ENCODE results near the gene MCM9. TPM values are rescaled to one million over a fixed set of nuclear protein-coding genes. Genes with fewer than 3 reads are reported as not detected.

Gene MCM9
- total RNA-seq, 1 experiment from 2014 or later = 18.6 TPM

DNA sequence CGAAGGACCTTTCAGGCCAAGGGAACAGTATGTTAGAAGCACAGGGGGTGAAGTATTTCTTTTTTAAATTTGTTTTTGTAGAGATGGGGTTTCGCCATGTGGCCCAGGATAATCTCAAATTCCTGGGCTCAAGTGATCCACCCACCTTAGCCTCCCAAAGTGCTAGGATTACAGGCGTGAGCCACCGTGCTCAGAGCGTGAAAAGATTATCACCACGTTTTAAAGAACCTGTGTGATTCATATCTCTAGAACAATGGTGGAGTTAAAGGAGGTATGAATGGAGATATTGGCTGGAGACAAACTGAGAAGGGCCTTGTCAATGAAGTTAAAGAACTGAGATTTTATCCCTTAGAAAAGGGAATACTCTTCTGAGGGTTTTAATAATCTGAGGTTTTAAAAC, 31.3 kb downstream of the MCM9 start:
- H3K27me3 ChIP-seq (ENCODE audit: insufficient read depth, low read length) = no peaks in the 10 kb centered on the region
- Mint-ChIP-seq H3K9me3 (no peaks in the 10 kb centered on the region), H3K36me3 (ENCODE audit: insufficient read depth in 1 of 3, low read depth in 3 of 3) (peaks cover 34 to 81% (median 77%) of the 10 kb centered on the region in 3 experiments), H3K4me3 (no peak overlapping the region; a peak in 1 of 5 replicates), H3K27ac (peak overlapping the region in 2 of 3 experiments; percentile 18 to 84; a peak in 4 of 7 replicates), H3K27me3 (ENCODE audit: low read depth) (no peaks in the 10 kb centered on the region), H3K4me1 (peaks cover 13 to 23% of the 10 kb centered on the region in 2 experiments)
- H2BK120ac ChIP-seq (ENCODE audit: low read depth, low read length, poor library complexity, severe bottlenecking) = no peak overlapping the region
- H3K79me2 ChIP-seq (ENCODE audit: insufficient read depth, low read length) = peaks cover 21% of the 10 kb centered on the region; the same call in 1 of the 2 replicates
- TF ChIP-seq, protein P1, sequence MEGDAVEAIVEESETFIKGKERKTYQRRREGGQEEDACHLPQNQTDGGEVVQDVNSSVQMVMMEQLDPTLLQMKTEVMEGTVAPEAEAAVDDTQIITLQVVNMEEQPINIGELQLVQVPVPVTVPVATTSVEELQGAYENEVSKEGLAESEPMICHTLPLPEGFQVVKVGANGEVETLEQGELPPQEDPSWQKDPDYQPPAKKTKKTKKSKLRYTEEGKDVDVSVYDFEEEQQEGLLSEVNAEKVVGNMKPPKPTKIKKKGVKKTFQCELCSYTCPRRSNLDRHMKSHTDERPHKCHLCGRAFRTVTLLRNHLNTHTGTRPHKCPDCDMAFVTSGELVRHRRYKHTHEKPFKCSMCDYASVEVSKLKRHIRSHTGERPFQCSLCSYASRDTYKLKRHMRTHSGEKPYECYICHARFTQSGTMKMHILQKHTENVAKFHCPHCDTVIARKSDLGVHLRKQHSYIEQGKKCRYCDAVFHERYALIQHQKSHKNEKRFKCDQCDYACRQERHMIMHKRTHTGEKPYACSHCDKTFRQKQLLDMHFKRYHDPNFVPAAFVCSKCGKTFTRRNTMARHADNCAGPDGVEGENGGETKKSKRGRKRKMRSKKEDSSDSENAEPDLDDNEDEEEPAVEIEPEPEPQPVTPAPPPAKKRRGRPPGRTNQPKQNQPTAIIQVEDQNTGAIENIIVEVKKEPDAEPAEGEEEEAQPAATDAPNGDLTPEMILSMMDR (conservative IDR thresholded peaks at IDR 0.05) = no peak
- no peak overlapping the region for H2BK12ac ChIP-seq (ENCODE audit: insufficient read length, low read depth, low read length)
- no peak overlapping the region for H3K56ac ChIP-seq (ENCODE audit: insufficient read length, low read depth, low read length)
- H3K79me1 ChIP-seq (ENCODE audit: insufficient read depth, low read depth, low read length, poor library complexity, severe bottlenecking) = no peaks in the 10 kb centered on the region
- no peak overlapping the region for H3K14ac ChIP-seq (ENCODE audit: insufficient read depth, low read length)
- H3K23me2 ChIP-seq (ENCODE audit: insufficient read length, low read depth, low read length, poor library complexity, severe bottlenecking) = no peaks in the 10 kb centered on the region
- no peaks in the 10 kb centered on the region for H4K20me1 ChIP-seq (ENCODE audit: control insufficient read depth, insufficient read depth, insufficient read length)
- WGBS (ENCODE audit: extremely low coverage, insufficient read length, low lambda C conversion rate) = no CpG with 5 or more reads among the region's 6 CpGs
- H4K5ac ChIP-seq (ENCODE audit: insufficient read length, low read depth, low read length) = no peak overlapping the region
- H3K18ac ChIP-seq (ENCODE audit: insufficient read length, low read depth, low read length) = no peak overlapping the region
- no peaks in the 10 kb centered on the region for H3K9me3 ChIP-seq (ENCODE audit: control insufficient read depth, low read depth, low read length)
- no peak overlapping the region for H3K4ac ChIP-seq (ENCODE audit: low read depth, low read length)
- no peak overlapping the region for H4K91ac ChIP-seq (ENCODE audit: insufficient read length, low read depth, low read length)
- no peak overlapping the region for H2BK20ac ChIP-seq (ENCODE audit: low read depth, low read length, poor library complexity, severe bottlenecking)
- no peak overlapping the region for H3K9ac ChIP-seq (ENCODE audit: extremely low read depth, insufficient read length, low read length)
- DNase-seq = no peak
- no peak overlapping the region for H2BK5ac ChIP-seq (ENCODE audit: insufficient read length, low read length)
- no peak overlapping the region for H4K8ac ChIP-seq (replicated peaks; ENCODE audit: insufficient read length, low read depth, low read length)
- no peak overlapping the region for H3K27ac ChIP-seq (ENCODE audit: insufficient read length, low read depth, low read length)
- no peak overlapping the region for H2BK15ac ChIP-seq (ENCODE audit: low read depth, low read length)
- H2AFZ ChIP-seq (ENCODE audit: low read length) = no peak overlapping the region
- H3K4me1 ChIP-seq (ENCODE audit: insufficient read depth, low read length) = peaks cover 3% of the 10 kb centered on the region; the same call in 1 of the 2 replicates
- no peak overlapping the region for H3K23ac ChIP-seq (ENCODE audit: insufficient read length, low read depth, low read length)
- no peak overlapping the region for H3T11ph ChIP-seq (ENCODE audit: low read length)
- H2AK5ac ChIP-seq (ENCODE audit: insufficient read length, low read length) = no peak overlapping the region
- no peak overlapping the region for H3K4me2 ChIP-seq (ENCODE audit: insufficient read depth, insufficient read length, low read length)

All from H9 (cell line).